ENCODE measurements around the gene CELF2. TPM values are rescaled to one million over a fixed set of nuclear protein-coding genes. Genes with fewer than 3 reads are reported as not detected.
A peak's percentile ranks its signal among the peaks of the same experiment; 100 is the strongest.

Gene CELF2
- total and polyA plus RNA-seq, 8 donors, result 58.0 to 107 (median 65.9) TPM

DNA sequence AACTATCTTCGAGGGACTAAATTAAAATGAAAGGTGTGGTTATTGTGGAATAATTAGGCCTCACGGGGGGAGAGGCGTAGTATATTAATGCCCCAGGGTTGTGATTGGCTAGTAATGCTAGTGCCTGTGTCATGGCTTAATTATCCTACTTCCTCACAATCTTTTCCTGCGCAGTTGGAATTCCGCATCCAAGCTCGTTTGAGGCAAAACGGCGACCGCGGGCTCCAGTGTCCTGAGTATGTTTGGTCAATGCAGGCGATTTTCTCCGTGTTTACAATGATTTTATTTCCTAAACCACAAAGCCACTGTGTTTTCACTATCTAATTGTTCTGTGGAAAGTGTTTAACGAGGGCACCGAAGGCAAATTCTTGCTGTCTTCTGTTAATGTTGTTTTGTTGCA, 282.9 kb downstream of the CELF2 start:
- no peaks in the 10 kb centered on the region for H3K9me3 ChIP-seq
- no peak overlapping the region for H3K27ac ChIP-seq
- H3K4me1 ChIP-seq, result no peaks in the 10 kb centered on the region
- intact Hi-C loops (cut with DNase I), result no loop called here
- no peaks in the 10 kb centered on the region for H3K27me3 ChIP-seq
- DNase-seq, result no peak
- no peak for ATAC-seq
- H3K36me3 ChIP-seq, result peaks cover 0 to 92% of the 10 kb centered on the region in 2 donors
- TF ChIP-seq, protein P1, sequence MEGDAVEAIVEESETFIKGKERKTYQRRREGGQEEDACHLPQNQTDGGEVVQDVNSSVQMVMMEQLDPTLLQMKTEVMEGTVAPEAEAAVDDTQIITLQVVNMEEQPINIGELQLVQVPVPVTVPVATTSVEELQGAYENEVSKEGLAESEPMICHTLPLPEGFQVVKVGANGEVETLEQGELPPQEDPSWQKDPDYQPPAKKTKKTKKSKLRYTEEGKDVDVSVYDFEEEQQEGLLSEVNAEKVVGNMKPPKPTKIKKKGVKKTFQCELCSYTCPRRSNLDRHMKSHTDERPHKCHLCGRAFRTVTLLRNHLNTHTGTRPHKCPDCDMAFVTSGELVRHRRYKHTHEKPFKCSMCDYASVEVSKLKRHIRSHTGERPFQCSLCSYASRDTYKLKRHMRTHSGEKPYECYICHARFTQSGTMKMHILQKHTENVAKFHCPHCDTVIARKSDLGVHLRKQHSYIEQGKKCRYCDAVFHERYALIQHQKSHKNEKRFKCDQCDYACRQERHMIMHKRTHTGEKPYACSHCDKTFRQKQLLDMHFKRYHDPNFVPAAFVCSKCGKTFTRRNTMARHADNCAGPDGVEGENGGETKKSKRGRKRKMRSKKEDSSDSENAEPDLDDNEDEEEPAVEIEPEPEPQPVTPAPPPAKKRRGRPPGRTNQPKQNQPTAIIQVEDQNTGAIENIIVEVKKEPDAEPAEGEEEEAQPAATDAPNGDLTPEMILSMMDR (IDR thresholded peaks at IDR 0.05), result no peak
- no peak overlapping the region for H3K4me3 ChIP-seq

DNA sequence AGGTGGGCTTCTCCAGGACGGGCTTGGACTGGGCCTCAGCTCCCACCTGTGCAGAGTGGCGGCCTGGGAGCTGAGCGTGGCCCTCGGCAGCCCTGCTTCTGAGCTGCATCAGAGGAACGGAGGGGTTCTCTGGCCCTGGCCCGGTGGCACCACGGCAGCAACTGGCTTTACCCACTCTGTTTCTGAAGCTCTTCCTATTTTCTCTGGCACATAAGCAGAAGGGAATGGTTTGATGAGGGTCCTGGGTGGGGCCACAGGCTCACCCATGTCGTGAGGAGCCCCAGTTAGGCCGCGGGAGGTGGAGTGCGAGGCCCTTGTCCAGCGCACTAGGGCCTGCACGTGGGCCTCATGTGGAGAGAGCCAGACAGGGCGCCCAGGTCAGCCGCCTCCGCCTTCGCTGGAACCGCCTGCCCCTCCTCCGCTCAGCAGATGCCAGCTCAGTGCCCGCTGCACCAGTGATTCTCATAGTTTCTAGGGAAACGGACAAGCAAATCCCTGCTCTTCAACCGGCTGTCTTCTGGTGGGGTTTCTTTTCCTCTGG, 284.0 kb downstream of the CELF2 start:
- TF ChIP-seq, protein P1 (IDR thresholded peaks at IDR 0.05), result no peak
- ATAC-seq, result no peak
- H3K4me3 ChIP-seq, result no peak overlapping the region
- DNase-seq, result peak in 1 of 4 donors; percentile 80
- peaks cover 0 to 94% of the 10 kb centered on the region in 2 donors for H3K36me3 ChIP-seq
- H3K9me3 ChIP-seq, result no peaks in the 10 kb centered on the region
- no peaks in the 10 kb centered on the region for H3K27me3 ChIP-seq
- intact Hi-C loops (cut with DNase I), result no loop called here
- no peak overlapping the region for H3K27ac ChIP-seq
- H3K4me1 ChIP-seq, result no peaks in the 10 kb centered on the region

DNA sequence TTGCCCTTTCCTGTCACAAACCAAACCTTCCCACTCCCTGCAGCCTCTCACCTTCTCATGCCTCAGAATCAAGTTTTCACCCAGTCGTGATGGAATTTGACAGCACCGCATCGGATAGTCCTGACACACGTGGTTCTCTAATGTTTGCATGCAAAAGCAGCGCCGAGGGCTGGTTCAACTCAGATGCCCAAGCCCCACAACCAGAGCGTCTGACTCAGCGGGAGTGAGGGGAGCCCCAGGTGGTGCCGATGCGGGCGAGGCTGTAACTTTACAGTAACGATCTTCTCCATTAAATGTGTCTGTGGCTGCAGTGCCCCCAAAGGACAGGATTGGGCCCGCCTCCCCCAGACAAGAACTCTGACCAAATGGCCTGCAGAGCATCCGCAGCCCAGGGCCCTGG, 284.5 kb downstream of the CELF2 start:
- intact Hi-C loops (cut with DNase I), result no loop called here
- Histone ChIP-seq H3K4me3 (no peak overlapping the region), H3K27ac (no peak overlapping the region), H3K36me3 (peaks cover 0 to 94% of the 10 kb centered on the region in 2 donors), H3K9me3 (peaks cover 0 to 5% of the 10 kb centered on the region in 2 donors), H3K27me3 (no peaks in the 10 kb centered on the region), H3K4me1 (no peaks in the 10 kb centered on the region)
- ATAC-seq (no peak), DNase-seq (no peak)
- TF ChIP-seq, protein P1 (IDR thresholded peaks at IDR 0.05), result no peak

DNA sequence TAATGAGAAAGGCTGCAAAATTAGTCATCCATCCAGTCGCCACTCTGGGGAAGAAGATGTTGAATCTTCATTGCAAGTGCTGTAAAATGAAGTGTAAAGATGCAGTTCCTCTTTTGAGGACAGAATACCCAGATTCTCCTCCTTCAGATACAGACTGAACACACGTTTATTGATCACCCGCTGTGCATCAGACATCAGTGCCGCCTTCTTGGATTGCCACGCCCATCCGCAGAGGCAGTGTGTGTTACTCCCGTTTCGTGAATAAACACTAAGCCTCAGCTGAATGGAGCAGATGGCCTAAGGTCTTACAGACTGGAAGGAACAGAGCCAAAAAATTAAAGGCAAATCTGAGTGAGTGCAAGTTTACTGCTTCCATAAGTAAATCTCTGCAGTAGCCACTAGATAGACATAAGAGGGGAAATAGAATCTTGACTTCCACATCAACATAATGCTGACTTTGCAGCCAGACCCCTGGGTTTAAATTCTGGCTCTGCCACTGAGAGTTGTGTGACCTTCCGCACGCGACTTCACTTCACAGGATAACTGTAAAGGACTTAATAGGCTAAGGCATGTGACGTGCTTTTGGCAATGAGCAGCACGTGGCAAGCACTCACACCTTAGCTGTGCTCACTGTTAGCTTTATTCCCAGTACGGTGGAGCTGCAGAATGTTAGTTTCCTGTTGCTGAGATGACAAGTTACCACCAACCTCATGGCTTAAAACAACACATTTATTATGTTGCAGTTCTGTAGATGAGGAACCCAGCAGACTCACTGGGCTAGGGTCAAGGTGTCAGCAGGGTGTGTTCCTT, 285.9 kb downstream of the CELF2 start:
- intact Hi-C loops (cut with DNase I), result no loop called here
- DNase-seq, result no peak
- peaks cover 0 to 94% of the 10 kb centered on the region in 2 donors for H3K36me3 ChIP-seq

More for the DNA sequence above, 285.9 kb downstream of the CELF2 start:
- H3K9me3 ChIP-seq, result peaks cover 0 to 15% of the 10 kb centered on the region in 2 donors
- no peaks in the 10 kb centered on the region for H3K27me3 ChIP-seq
- no peak overlapping the region for H3K27ac ChIP-seq
- no peak for ATAC-seq
- no peak overlapping the region for H3K4me3 ChIP-seq
- H3K4me1 ChIP-seq, result no peaks in the 10 kb centered on the region
- TF ChIP-seq, protein P1 (IDR thresholded peaks at IDR 0.05), result no peak

Measured in left lung (tissue), 10 donors.